NOMO-1 treated with dmso at 0.1 percent for 144 hours (cell line): ENCODE results near the gene PCBP3.
A peak's percentile ranks its signal among the peaks of the same experiment; 100 is the strongest.
"Not testable (repeated sequence)": the region's sequence is repeated elsewhere in the genome, so short reads cannot be mapped to it uniquely, and the experiment has no call there.

Source experiments
- DNase-seq: peaks from one replicate; lab custom pipeline; 2025; ENCODE audit not compliant: unreplicated experiment; lab: John Stamatoyannopoulos, UW

The PCBP3 gene

GRCh38 chr21:45669382-45669781 is 25.9 kb downstream of the PCBP3 start:
- DNase-seq: no peak

DNA sequence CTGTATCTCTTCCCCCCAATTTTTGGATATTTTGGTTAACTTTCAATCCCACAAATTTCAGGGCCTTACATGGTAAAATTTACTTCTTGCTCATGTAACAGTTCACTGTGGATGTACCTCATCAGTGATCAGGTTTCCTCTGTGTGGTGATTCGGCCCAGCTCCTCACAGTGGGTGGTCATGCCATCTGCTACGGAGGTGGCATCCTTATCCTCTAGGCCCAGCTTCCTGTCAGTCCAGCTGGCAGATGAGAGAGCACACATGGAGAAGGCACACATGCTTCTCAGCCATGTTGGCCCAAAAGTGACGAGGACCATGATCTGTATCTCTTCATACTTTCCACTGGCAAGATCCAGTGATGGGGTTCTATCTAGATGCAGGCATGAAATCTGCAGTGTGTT is 27.2 kb downstream of the PCBP3 start:
- no peak for DNase-seq

DNA sequence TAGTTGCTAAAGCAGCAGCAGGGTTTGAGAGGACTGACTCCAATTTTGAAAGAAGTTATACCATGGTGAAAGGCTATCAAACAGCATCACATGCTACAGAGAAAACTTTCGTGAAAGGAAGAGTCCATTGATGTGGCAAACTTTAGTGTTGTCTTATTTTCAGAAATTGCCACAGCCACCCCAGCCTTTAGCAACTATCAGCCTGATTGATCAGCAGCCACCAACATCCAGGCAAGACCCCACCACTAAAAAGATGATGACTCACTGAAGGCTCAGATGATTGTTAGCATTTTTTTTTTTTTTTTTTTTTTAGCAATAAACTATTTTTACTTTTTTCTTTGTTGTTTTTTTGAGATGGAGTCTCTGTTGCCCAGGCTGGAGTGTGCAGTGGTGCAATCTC is 35.3 kb downstream of the PCBP3 start:
- not testable (repeated sequence) for DNase-seq

GRCh38 chr21:45680215-45680614 is 36.7 kb downstream of the PCBP3 start:
- DNase-seq: no peak

DNA sequence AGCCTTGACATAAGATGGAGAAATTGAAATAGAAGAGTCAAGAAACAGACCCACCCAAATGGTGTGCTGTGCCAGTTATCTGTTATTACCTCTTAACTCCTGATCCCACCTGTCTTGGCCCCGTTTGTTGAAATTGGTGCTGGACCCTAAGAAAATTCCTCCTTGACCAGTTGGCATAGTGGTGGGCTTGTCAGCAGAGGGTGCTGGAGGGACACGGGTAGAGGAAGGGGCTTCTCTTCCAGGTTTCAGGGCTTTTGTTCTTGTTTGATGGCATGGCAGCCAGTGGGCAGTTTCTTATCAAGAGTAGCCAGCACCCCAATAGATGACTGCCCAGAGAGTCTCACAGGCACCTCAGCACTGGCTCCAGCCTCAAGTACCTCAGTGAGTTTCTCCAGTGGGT is 51.6 kb downstream of the PCBP3 start:
- no peak for DNase-seq

- no peak for DNase-seq
These were observed 55.1 kb downstream of the PCBP3 start for GRCh38 chr21:45698493-45699184.

DNA sequence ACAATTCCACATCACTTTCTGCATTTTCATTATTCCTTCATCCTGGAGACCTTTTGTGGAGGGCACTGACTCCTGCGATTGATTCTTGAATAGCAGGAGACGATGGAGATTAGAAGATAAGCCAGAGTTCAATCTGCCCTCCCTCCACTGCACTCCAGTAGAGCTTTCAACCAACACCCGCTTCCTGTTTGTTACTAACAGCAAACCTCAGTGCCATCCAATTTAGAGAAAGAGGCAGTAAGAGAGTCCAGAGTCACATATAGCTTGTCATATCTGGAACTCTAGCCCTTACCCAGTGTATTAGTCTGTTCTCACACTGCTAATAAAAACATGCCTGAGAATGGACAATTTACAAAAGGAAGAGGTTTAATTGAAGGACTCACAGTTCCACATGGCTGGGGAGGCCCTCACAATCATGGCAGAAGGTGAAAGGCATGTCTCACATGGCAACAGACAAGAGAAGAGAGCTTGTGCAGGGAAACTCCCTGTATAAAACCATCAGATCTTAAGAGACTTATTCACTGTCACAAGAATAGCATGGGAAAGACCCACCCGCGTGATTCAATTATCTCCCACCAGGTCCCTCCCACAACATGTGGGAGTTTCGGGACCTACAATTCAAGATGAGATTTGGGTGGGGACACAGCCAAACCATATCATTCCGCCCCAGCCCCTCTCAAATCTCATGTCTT is 55.9 kb downstream of the PCBP3 start:
- DNase-seq: no peak

GRCh38 chr21:45699966-45700365 is 56.4 kb downstream of the PCBP3 start:
- DNase-seq: no peak

GRCh38 chr21:45700461-45700860 is 56.9 kb downstream of the PCBP3 start:
- no peak for DNase-seq

DNA sequence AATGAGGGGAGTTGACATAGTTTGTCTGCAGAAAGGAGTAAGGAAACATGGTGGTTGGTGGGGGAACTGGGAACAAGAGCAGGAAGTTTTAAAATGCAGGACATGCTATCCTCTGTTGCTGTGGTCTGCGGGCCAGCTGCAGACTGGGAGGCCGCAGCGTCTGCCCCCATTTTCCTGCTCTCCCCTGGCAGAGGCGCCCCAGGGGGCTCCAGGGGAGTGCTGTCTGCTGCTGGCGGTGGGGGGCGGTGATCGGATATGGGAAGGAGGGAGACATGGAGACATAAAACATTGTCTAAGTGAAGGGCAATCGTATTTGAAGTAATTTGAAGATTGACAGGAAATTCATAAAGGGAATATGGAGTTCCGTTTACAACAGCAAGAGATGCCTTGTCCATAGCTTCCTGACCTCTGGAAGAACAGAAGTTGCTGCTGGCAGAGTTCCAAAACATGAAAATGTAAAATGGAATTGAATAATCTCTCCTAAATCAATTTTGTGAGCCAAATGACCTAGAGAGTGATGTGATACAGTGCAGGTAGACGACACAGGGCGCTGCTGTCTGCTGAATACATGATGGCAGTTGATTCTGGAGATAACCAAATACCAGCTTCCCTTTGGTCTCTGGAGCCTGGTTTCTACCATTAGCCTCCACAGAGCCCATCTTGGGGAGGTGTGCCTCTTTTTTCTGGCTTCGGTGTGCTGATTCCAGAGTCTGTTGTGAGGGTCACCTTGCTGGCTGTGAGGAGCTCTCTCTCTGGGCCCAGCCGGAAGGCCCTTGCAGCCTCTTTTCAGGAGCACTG is 61.0 kb downstream of the PCBP3 start:
- no peak for DNase-seq

DNA sequence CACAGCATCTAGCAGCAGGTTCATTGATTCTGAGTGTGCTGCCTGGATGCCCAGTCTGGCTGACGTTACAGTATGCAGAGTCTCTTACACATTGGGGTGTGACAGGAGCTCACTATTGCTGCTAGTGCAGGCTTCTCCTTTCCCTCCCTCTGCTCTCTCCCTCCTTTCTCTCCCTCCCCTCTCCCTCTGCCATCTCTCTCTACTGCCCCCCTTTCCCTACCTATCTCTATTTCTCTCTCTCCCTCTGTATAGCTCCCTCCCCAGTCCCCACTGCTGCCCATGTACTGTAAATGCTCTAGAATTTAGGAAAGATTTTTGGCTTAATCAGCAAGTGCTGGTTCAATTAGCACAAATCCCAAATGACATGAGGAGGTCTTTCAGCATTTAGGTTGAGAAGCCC is 62.8 kb downstream of the PCBP3 start:
- DNase-seq: no peak

DNA sequence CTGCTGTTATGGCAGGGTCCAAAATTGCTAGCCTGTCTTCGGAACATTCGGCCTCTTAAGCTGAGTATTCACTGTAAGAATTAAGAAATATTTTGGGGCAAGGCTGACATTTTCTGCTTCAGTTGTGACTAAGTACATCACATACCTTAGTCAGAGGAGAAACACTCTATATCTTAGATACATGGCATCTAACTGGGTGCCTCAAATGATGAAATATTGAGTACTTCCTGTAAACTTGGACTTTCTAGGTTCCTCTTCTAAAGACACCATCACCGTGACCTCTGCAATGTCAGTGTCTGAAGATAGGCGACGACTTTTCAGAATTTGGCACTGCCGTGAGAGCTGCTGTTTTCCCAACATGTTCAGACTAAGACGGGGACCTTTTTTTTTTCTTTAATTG is 65.6 kb downstream of the PCBP3 start:
- peak; percentile 43 for DNase-seq

DNA sequence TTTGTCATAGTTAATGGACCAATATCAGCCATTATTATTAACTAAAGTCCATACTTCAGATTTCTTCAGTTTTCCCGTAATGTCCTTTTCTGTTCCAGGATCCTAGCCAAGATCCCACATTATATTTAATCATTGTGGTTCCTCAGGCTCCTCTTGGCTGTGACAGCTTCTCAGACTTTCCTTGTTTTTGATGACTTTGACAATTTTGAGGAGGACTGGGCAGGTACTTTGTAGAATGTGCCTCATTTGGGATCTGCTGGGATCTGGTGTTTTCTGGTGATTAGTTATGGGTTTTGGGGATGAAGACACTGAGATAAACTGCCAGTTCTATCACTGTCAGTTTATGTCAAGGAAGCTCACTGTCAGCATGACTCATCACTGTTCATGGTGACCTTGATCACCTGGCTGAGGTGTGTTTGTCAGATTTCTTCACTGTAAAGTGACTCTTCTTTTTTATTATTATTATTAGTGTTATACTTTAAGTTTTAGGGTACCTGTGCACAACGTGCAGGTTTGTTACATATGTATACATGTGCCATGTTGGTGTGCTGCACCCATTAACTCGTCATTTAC is 66.3 kb downstream of the PCBP3 start:
- DNase-seq: no peak

GRCh38 chr21:45710306-45710705 is 66.8 kb downstream of the PCBP3 start:
- not testable (repeated sequence) for DNase-seq

- no peak for DNase-seq
These were observed 70.1 kb downstream of the PCBP3 start for GRCh38 chr21:45713613-45714012.

GRCh38 chr21:45715441-45715840 is 71.9 kb downstream of the PCBP3 start:
- DNase-seq: no peak

GRCh38 chr21:45718413-45718812 is 74.9 kb downstream of the PCBP3 start:
- DNase-seq: no peak

DNA sequence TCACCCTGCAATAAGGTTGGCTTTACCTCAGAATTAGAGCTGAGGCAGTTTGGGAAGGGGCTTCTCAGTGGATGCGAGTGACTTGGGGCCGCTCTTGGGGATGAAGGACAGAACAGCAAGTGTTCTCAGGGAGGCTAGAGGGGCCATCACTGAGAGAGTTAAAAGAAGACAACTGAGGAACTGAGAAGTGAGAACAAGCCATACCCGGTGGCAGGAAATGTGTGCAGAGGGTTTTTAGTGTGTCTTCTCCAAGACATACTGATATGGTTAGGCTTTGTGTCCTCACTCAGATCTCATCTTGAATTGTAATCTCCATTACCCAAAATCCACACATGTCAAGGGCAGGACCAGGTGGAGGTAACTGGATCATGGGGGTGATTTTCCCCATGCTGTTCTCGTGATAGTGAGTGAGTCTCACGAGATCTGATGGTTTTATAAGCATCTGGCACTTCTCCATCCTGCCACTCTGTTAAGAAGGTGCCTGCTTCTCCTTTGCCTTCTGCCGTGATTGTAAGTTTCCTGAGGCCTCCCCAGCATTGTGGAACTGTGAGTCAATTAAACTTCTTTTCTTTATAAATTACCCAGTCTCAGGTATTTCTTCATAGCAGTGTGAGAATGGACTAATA is 75.8 kb downstream of the PCBP3 start:
- DNase-seq: no peak

GRCh38 chr21:45720204-45720603 is 76.7 kb downstream of the PCBP3 start:
- DNase-seq: not testable (repeated sequence)

DNA sequence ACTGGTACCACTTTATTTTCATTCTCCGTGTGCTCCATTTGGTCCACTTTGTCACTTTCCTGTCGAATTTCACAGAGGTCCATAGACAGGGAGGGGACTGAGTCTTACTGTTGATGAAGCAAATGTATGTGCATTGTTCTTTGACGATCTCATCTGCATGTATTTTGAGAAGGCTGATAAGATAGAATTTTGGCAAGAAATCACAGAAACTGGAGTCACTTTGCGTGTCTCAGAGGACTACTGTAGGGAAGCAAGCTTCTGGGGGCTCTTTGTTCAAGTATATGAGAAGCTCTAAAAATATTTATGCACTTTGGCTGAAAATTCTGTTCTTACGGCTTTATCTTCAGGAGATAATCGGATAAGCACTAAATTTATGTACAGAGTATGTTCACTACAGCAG is 78.1 kb downstream of the PCBP3 start:
- no peak for DNase-seq
